Aorta (tissue), 5 donors: ENCODE measurements around the gene C5. TPM values are rescaled to one million over a fixed set of nuclear protein-coding genes. Genes with fewer than 3 reads are reported as not detected.

Source experiments
- ATAC-seq: fragments of 200-7000 bp; cut with Tn5 transposase; one replicate; pipeline ENCODE4 v1.9.1; 2022; ENCODE audit warnings: moderate library complexity; ENCODE audit not compliant: low FRiP score
- DNase-seq, 2 donors: peaks; one replicate each; pipeline ENCODE4 v3.0.0-alpha.2; 2020
- H3K27ac ChIP-seq, 2 donors: one replicate each; pipeline ENCODE4 v1.5.1; 2013; ENCODE audit warnings: low read length in 2 of 2, mild to moderate bottlenecking in 2 of 2, moderate library complexity in 2 of 2, control low read depth in 1 of 2, inconsistent platforms in 1 of 2, low read depth in 1 of 2
- H3K27me3 ChIP-seq, 2 donors: one replicate each; pipeline ENCODE4 v1.6.1; 2013; ENCODE audit warnings: control low read depth in 1 of 2, low read length in 1 of 2, mild to moderate bottlenecking in 1 of 2, moderate library complexity in 1 of 2; ENCODE audit not compliant: insufficient read depth in 2 of 2, control insufficient read depth in 1 of 2
- H3K36me3 ChIP-seq, 2 donors: one replicate each; pipeline ENCODE4 v1.6.1; 2013; ENCODE audit warnings: control low read depth in 1 of 2, low read length in 1 of 2, mild to moderate bottlenecking in 1 of 2; ENCODE audit not compliant: insufficient read depth in 2 of 2, control insufficient read depth in 1 of 2
- H3K4me1 ChIP-seq, 2 donors: one replicate each; pipeline ENCODE4 v1.6.1; 2013; ENCODE audit warnings: low read length in 2 of 2, control low read depth in 1 of 2, mild to moderate bottlenecking in 1 of 2, moderate library complexity in 1 of 2; ENCODE audit not compliant: insufficient read depth in 2 of 2, control insufficient read depth in 1 of 2
- H3K4me3 ChIP-seq, 2 donors: one replicate each; pipeline ENCODE4 v1.5.1; 2013; ENCODE audit warnings: low read length in 2 of 2, control low read depth in 1 of 2, mild to moderate bottlenecking in 1 of 2
- H3K9me3 ChIP-seq: one replicate; pipeline ENCODE4 v1.6.1; 2013; ENCODE audit warnings: mild to moderate bottlenecking, low read length; ENCODE audit not compliant: control insufficient read depth
- WGBS, 2 donors: extraction: QIAGEN DNeasy Blood & Tissue Kit; methylation state at CpG; one replicate each; pipeline ENCODE4 v1.1.7; 2013; 5-methylcytosine and 5-hydroxymethylcytosine counted together
- intact Hi-C, 2 donors: fragments of 100-400 bp; cut with DNase I; formaldehyde crosslinking; loops; one replicate each; pipeline versions ENCODE4 v1.14.2 to v1.15.0; 2022
- polyA plus RNA-seq, 2 donors: library from polyadenylated mRNA; stranded (reverse); fragments of 200-250 nt; gene quantifications; one replicate each; pipeline ENCODE4 v1.2.3, GENCODE V29; 2013
- total RNA-seq, 2 donors: library from RNA; stranded (reverse); fragmentation: NEBNext Ultra II Directional; extraction: Animal tissue kit (Norgen Biotek cat#: 25700); gene quantifications; one replicate each; pipeline ENCODE4 v1.2.1, GENCODE V29; 2021
- donor health status: healthy with polysubstance abuse.
- donor health status: Bipolar disorder and iron deficiency.
- donor health status: DM: no; HTN: no; CAD: no.
- donor health status: DM: no; HTN: no; CAD: no.
- donor health status: DM: yes; HTN: yes; CAD: no.

C5 gene
- total and polyA plus RNA-seq, 4 donors, result 5.4 to 13.0 (median 8.5) TPM

GRCh38 chr9:120926397-120926928 lies 123.6 kb downstream of the C5 start, which contains the start of gene TRAF1:
Gene TRAF1, minus strand, starts transcription at chr9:120926796. Its CDS starts 721 bp downstream, at chr9:120926075.
- H3K27me3 ChIP-seq, result no peaks in the 10 kb centered on the region
- peaks cover 0 to 8% of the 10 kb centered on the region in 2 donors for H3K4me1 ChIP-seq
- no peaks in the 10 kb centered on the region for H3K36me3 ChIP-seq
- ATAC-seq (peak; percentile 2), DNase-seq (no peak)
- WGBS, 2 donors, result 42 to 43% methylated on average over 6 of the region's 6 CpGs
- intact Hi-C loops, result no loop called here
- peak within 1 kb of the TSS; percentile 93 to 97 for H3K27ac ChIP-seq
- H3K4me3 ChIP-seq, result peak within 1 kb of the TSS in 1 of 2 donors; percentile 16
- H3K9me3 ChIP-seq, result no peaks in the 10 kb centered on the region

- H3K4me1 ChIP-seq, result peaks cover 0 to 6% of the 10 kb centered on the region in 2 donors
- peak overlapping the region; percentile 91 to 97 for H3K27ac ChIP-seq
- intact Hi-C loops, result no loop called here
- H3K9me3 ChIP-seq, result no peaks in the 10 kb centered on the region
- peak; percentile 65 for ATAC-seq
- 30 to 35% methylated on average over 13 of the region's 13 CpGs for WGBS, 2 donors
- no peaks in the 10 kb centered on the region for H3K27me3 ChIP-seq
- peak; percentile 87 to 90 for DNase-seq
- no peaks in the 10 kb centered on the region for H3K36me3 ChIP-seq
- H3K4me3 ChIP-seq, result peak overlapping the region in 1 of 2 donors; percentile 16
Measured at GRCh38 chr9:120925535-120926396, 124.3 kb downstream of the C5 start.

- 68 to 75% methylated on average over 11 of the region's 11 CpGs for WGBS, 2 donors
- Histone ChIP-seq H3K36me3 (no peaks in the 10 kb centered on the region), H3K4me1 (peaks cover 0 to 4% of the 10 kb centered on the region in 2 donors), H3K9me3 (no peaks in the 10 kb centered on the region), H3K27ac (peak overlapping the region; percentile 29 to 70), H3K4me3 (no peak overlapping the region), H3K27me3 (no peaks in the 10 kb centered on the region)
- ATAC-seq (no peak), DNase-seq (no peak)
- intact Hi-C loops, result no loop called here
Measured at GRCh38 chr9:120924698-120925534, 125.2 kb downstream of the C5 start.

GRCh38 chr9:120923620-120924328 lies 126.3 kb downstream of the C5 start:
- no peak for ATAC-seq
- WGBS, 2 donors, result 33 to 36% methylated on average over 11 of the region's 11 CpGs
- Histone ChIP-seq H3K36me3 (no peaks in the 10 kb centered on the region), H3K4me3 (no peak overlapping the region), H3K27ac (peak overlapping the region; percentile 62 to 89), H3K27me3 (no peaks in the 10 kb centered on the region), H3K9me3 (no peaks in the 10 kb centered on the region), H3K4me1 (peaks cover 0 to 4% of the 10 kb centered on the region in 2 donors)
- DNase-seq, result no peak
- intact Hi-C loops, result no loop called here

GRCh38 chr9:120922404-120923195 lies 127.5 kb downstream of the C5 start:
- Histone ChIP-seq H3K9me3 (no peaks in the 10 kb centered on the region), H3K27me3 (no peaks in the 10 kb centered on the region), H3K36me3 (no peaks in the 10 kb centered on the region), H3K4me1 (peaks cover 0 to 4% of the 10 kb centered on the region in 2 donors), H3K27ac (peak overlapping the region in 1 of 2 donors; percentile 81), H3K4me3 (no peak overlapping the region)
- DNase-seq (no peak), ATAC-seq (no peak)
- 61 to 65% methylated on average over 7 of the region's 7 CpGs for WGBS, 2 donors
- intact Hi-C loops, result no loop called here

GRCh38 chr9:120921661-120922181 lies 128.4 kb downstream of the C5 start:
- Histone ChIP-seq H3K27me3 (no peaks in the 10 kb centered on the region), H3K9me3 (peaks cover 2% of the 10 kb centered on the region), H3K4me1 (peaks cover 0 to 5% of the 10 kb centered on the region in 2 donors), H3K36me3 (no peaks in the 10 kb centered on the region), H3K27ac (peak overlapping the region in 1 of 2 donors; percentile 80), H3K4me3 (no peak overlapping the region)
- no peak for DNase-seq
- intact Hi-C loops, result no loop called here
- ATAC-seq, result no peak
- WGBS, 2 donors, result 8% methylated on average over 8 of the region's 8 CpGs

GRCh38 chr9:120920806-120921178 lies 129.3 kb downstream of the C5 start:
- H3K4me1 ChIP-seq, result peaks cover 0 to 7% of the 10 kb centered on the region in 2 donors
- H3K4me3 ChIP-seq, result no peak overlapping the region
- H3K27me3 ChIP-seq, result no peaks in the 10 kb centered on the region
- ATAC-seq, result no peak
- intact Hi-C loops, result no loop called here
- 43 to 60% methylated on average over 3 of the region's 3 CpGs for WGBS, 2 donors
- DNase-seq, result no peak
- H3K36me3 ChIP-seq, result no peaks in the 10 kb centered on the region
- peaks cover 2% of the 10 kb centered on the region for H3K9me3 ChIP-seq
- H3K27ac ChIP-seq, result peak overlapping the region; percentile 50 to 79
